ENCODE results near the gene NFIC. TPM values are rescaled to one million over a fixed set of nuclear protein-coding genes. Genes with fewer than 3 reads are reported as not detected.

Gene NFIC
- total and polyA plus RNA-seq, 3 donors from 2014 or later = 56.5 to 127 (median 113) TPM

GRCh38 chr19:3482507-3483225, 116.3 kb downstream of the NFIC start:
- no peaks in the 10 kb centered on the region for H3K9me3 ChIP-seq
- H3K4me1 ChIP-seq = no peaks in the 10 kb centered on the region
- H3K36me3 ChIP-seq (ENCODE audit: low read depth, missing control alignments) = no peaks in the 10 kb centered on the region
- TF ChIP-seq, protein P1, sequence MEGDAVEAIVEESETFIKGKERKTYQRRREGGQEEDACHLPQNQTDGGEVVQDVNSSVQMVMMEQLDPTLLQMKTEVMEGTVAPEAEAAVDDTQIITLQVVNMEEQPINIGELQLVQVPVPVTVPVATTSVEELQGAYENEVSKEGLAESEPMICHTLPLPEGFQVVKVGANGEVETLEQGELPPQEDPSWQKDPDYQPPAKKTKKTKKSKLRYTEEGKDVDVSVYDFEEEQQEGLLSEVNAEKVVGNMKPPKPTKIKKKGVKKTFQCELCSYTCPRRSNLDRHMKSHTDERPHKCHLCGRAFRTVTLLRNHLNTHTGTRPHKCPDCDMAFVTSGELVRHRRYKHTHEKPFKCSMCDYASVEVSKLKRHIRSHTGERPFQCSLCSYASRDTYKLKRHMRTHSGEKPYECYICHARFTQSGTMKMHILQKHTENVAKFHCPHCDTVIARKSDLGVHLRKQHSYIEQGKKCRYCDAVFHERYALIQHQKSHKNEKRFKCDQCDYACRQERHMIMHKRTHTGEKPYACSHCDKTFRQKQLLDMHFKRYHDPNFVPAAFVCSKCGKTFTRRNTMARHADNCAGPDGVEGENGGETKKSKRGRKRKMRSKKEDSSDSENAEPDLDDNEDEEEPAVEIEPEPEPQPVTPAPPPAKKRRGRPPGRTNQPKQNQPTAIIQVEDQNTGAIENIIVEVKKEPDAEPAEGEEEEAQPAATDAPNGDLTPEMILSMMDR (IDR thresholded peaks at IDR 0.05) = no peak
- no peak for TF ChIP-seq POLR2A (IDR thresholded peaks at IDR 0.05)
- no peak for DNase-seq
- H3K27ac ChIP-seq = no peak overlapping the region
- intact Hi-C loops (cut with DNase I; ENCODE audit: low total_unique reads) = no loop called here
- H3K27me3 ChIP-seq = no peaks in the 10 kb centered on the region
- H3K4me3 ChIP-seq = no peak overlapping the region
- WGBS, 2 donors = 50 to 60% methylated on average over 30 to 48 of the region's 49 CpGs

GRCh38 chr19:3483226-3483628, 116.8 kb downstream of the NFIC start, which contains the start of gene SMIM44:
TSS of gene SMIM44 (minus strand) at chr19:3483441. CDS start at chr19:3483403, 38 bp downstream.
- H3K27ac ChIP-seq = no peak within 1 kb of the TSS
- H3K36me3 ChIP-seq (ENCODE audit: low read depth, missing control alignments) = no peaks in the 10 kb centered on the region
- H3K4me3 ChIP-seq = no peak within 1 kb of the TSS
- intact Hi-C loops (cut with DNase I; ENCODE audit: low total_unique reads) = no loop called here
- H3K4me1 ChIP-seq = no peaks in the 10 kb centered on the region
- H3K27me3 ChIP-seq = no peaks in the 10 kb centered on the region
- 43 to 58% methylated on average over 7 to 33 of the region's 33 CpGs for WGBS, 2 donors
- TF ChIP-seq, protein P1 (IDR thresholded peaks at IDR 0.05) = no peak
- TF ChIP-seq POLR2A (IDR thresholded peaks at IDR 0.05) = no peak
- H3K9me3 ChIP-seq = no peaks in the 10 kb centered on the region
- DNase-seq = no peak

GRCh38 chr19:3491396-3492119, 125.2 kb downstream of the NFIC start:
- no peak overlapping the region for H3K4me3 ChIP-seq
- H3K9me3 ChIP-seq = no peaks in the 10 kb centered on the region
- no peaks in the 10 kb centered on the region for H3K4me1 ChIP-seq
- no peaks in the 10 kb centered on the region for H3K27me3 ChIP-seq
- DNase-seq = no peak
- H3K36me3 ChIP-seq (ENCODE audit: low read depth, missing control alignments) = no peaks in the 10 kb centered on the region
- TF ChIP-seq POLR2A (IDR thresholded peaks at IDR 0.05) = no peak
- TF ChIP-seq, protein P1 (IDR thresholded peaks at IDR 0.05) = no peak
- 71 to 76% methylated on average over 9 to 55 of the region's 55 CpGs for WGBS, 2 donors
- intact Hi-C loops (cut with DNase I; ENCODE audit: low total_unique reads) = no loop called here
- H3K27ac ChIP-seq = no peak overlapping the region

DNA sequence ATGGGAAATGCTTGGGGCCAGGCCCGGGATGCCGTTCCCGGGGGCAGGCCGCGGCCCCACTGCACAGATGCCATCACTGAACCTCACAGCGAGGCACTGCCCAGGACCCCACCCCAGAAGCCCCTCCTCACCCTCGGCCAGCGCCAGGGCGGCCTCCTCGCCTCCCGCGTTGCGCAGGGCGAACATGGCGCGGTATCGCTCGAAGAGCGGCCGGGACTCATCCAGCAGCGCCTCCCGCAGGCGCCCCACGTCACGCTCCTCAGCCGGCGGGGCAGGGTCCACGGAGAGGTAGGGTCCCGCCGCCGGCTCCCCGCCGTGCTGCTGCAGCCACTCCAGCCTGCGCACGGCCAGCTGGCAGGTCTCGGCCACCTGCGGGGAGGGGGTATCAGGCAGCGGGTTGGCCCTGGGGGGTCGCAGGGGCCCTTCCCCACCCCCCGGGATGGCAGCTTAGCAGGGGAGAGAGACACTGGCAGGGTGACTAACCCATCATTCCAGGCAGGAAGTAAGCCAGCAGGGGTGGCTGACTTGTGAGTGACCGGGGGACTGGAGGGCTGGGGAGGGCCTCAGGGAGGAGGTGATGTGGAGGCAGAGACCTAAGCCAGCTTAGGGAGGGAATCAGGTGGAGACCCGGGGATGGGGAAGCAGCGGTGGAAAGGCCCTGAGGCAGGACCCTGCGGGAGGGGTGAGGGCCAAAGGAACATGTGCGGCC, 125.9 kb downstream of the NFIC start:
- WGBS, 2 donors = 47 to 87% methylated on average over 34 to 44 of the region's 45 CpGs
- no peaks in the 10 kb centered on the region for H3K36me3 ChIP-seq (ENCODE audit: low read depth, missing control alignments)

More for the DNA sequence above, 125.9 kb downstream of the NFIC start:
- H3K4me1 ChIP-seq = no peaks in the 10 kb centered on the region
- no peak overlapping the region for H3K27ac ChIP-seq
- H3K9me3 ChIP-seq = no peaks in the 10 kb centered on the region
- H3K27me3 ChIP-seq = no peaks in the 10 kb centered on the region
- no peak for TF ChIP-seq POLR2A (IDR thresholded peaks at IDR 0.05)
- TF ChIP-seq, protein P1 (IDR thresholded peaks at IDR 0.05) = no peak
- intact Hi-C loops (cut with DNase I; ENCODE audit: low total_unique reads) = no loop called here
- DNase-seq = no peak
- no peak overlapping the region for H3K4me3 ChIP-seq
